Cardiac septum (tissue), 1 donor: ENCODE results near the gene PDZK1IP1. TPM values are rescaled to one million over a fixed set of nuclear protein-coding genes. Genes with fewer than 3 reads are reported as not detected.
"Not testable (repeated sequence)": the region's sequence is repeated elsewhere in the genome, so short reads cannot be mapped to it uniquely, and the experiment has no call there.

Experiments
- DNase-seq: peaks from one replicate; pipeline ENCODE4 v3.0.0-alpha.2; 2020; ENCODE audit warnings: low spot score
- intact Hi-C: fragments of 100-400 bp; cut with DNase I; formaldehyde crosslinking; loops from one replicate; pipeline ENCODE4 v1.14.0; 2022
- total RNA-seq: library from RNA; stranded (reverse); fragmentation: NEBNext Ultra II Directional; extraction: Animal tissue kit (Norgen Biotek cat#: 25700); gene quantifications from one replicate; pipeline ENCODE4 v1.2.1, GENCODE V29; 2021
- donor health status: DM: no; HTN: no; CAD: no.

Gene PDZK1IP1
- total RNA-seq, 1 donor from 2014 or later: not detected

GRCh38 chr1:47157957-47158356 lies 31.9 kb downstream of the PDZK1IP1 start:
- intact Hi-C loops, DNase-seq: not testable (repeated sequence)

- DNase-seq, intact Hi-C loops: not testable (repeated sequence)
Observed at GRCh38 chr1:47156457-47156856, 33.4 kb downstream of the PDZK1IP1 start.

- DNase-seq, intact Hi-C loops: not testable (repeated sequence)
Observed at GRCh38 chr1:47149162-47149561, 40.7 kb downstream of the PDZK1IP1 start.

- no peak for DNase-seq
- intact Hi-C loops: no loop called here
Observed at GRCh38 chr1:47147047-47147785, 42.6 kb downstream of the PDZK1IP1 start.

- intact Hi-C loops, DNase-seq: not testable (repeated sequence)
Observed at GRCh38 chr1:47146495-47146894, 43.3 kb downstream of the PDZK1IP1 start.

- DNase-seq, intact Hi-C loops: not testable (repeated sequence)
Observed at GRCh38 chr1:47143654-47144053, 46.2 kb downstream of the PDZK1IP1 start.

- DNase-seq, intact Hi-C loops: not testable (repeated sequence)
Observed at GRCh38 chr1:47140358-47140757, 49.5 kb downstream of the PDZK1IP1 start.

GRCh38 chr1:47137925-47138615 lies 51.8 kb downstream of the PDZK1IP1 start:
- DNase-seq: no peak
- intact Hi-C loops: no loop called here

GRCh38 chr1:47137198-47137597 lies 52.6 kb downstream of the PDZK1IP1 start, which contains the start of gene CYP4A22:
Gene CYP4A22 (plus strand): TSS chr1:47137441. CDS start chr1:47137486, 45 bp downstream.
- intact Hi-C loops: no loop called here
- no peak for DNase-seq

Other genes with a start within 250 kb of the PDZK1IP1 start
- not detected for gene CYP4A11, start 248.6 kb downstream of the PDZK1IP1 start, total RNA-seq
- gene CYP4X1, start 166.4 kb downstream of the PDZK1IP1 start, total RNA-seq: 0.86 TPM
- not detected for gene CYP4Z1, start 122.8 kb downstream of the PDZK1IP1 start, total RNA-seq
- gene CYP4A22, start 52.6 kb downstream of the PDZK1IP1 start, total RNA-seq: not detected
- 1.9 TPM for gene TAL1, start 42.2 kb upstream of the PDZK1IP1 start, total RNA-seq
- 0.48 TPM for gene STIL, start 124.1 kb upstream of the PDZK1IP1 start, total RNA-seq
- gene CMPK1, start 143.8 kb upstream of the PDZK1IP1 start, total RNA-seq: 74.9 TPM
- gene FOXE3, start 226.2 kb upstream of the PDZK1IP1 start, total RNA-seq: not detected
- gene FOXD2, start 248.0 kb upstream of the PDZK1IP1 start, total RNA-seq: 0.08 TPM